Mucosa of descending colon (tissue), 3 donors: ENCODE data around the gene BOC. TPM values are rescaled to one million over a fixed set of nuclear protein-coding genes. Genes with fewer than 3 reads are reported as not detected.

ENCODE experiments used
- ATAC-seq: fragments of 200-7000 bp; cut with Tn5 transposase; one replicate; pipeline ENCODE4 v1.9.1; 2020; ENCODE audit warnings: mild to moderate bottlenecking, moderate library complexity
- DNase-seq, 3 donors: peaks; one replicate each; pipeline ENCODE4 v3.0.0-alpha.2; 2020
- H3K36me3 ChIP-seq: fragments of 200-600 bp; one replicate; pipeline ENCODE4 v1.8.0; 2021; ENCODE audit warnings: low read depth, mild to moderate bottlenecking
- H3K4me1 ChIP-seq: fragments of 200-600 bp; one replicate; pipeline ENCODE4 v1.8.0; 2021; ENCODE audit warnings: low read depth, mild to moderate bottlenecking
- H3K4me3 ChIP-seq: fragments of 200-600 bp; one replicate; pipeline ENCODE4 v1.8.0; 2021; ENCODE audit warnings: mild to moderate bottlenecking
- H3K9me3 ChIP-seq: fragments of 200-600 bp; one replicate; pipeline ENCODE4 v1.8.0; 2021; ENCODE audit warnings: mild to moderate bottlenecking
- CTCF ChIP-seq: fragments of 200-600 bp; IDR thresholded peaks from one replicate; pipeline ENCODE4 v1.8.0; 2022; ENCODE audit warnings: antibody characterized with exemption, mild to moderate bottlenecking
- intact Hi-C, 2 donors: fragments of 100-400 bp; cut with DNase I in 1 of 2; cut with micrococcal nuclease in 1 of 2; formaldehyde crosslinking; loops; one replicate each; pipeline versions ENCODE4 v1.11.0 to v1.11.1; 2022; cut with DNase I, micrococcal nuclease
- total RNA-seq, 3 donors: library from RNA; stranded (reverse); fragmentation: NEBNext Ultra II Directional in 2 of 3; extraction: Animal tissue kit (Norgen Biotek cat#: 25700) in 2 of 3; gene quantifications; one replicate each; pipeline versions ENCODE4 v1.2.1 to v1.2.4, GENCODE V29; 2021 to 2023
- donor health status: DM: no; HTN: no; CAD: no; lungs with moderate emphysema.
- donor health status: DM: no; HTN: no; CAD: no.
- donor health status: DM: no; HTN: yes; CAD: no.

BOC gene
- total RNA-seq, 3 donors from 2014 or later, result 4.9 to 70.9 (median 12.1) TPM

GRCh38 chr3:113255854-113256615, 44.7 kb downstream of the BOC start:
- Histone ChIP-seq H3K9me3 (no peaks in the 10 kb centered on the region), H3K4me3 (no peak overlapping the region), H3K36me3 (no peaks in the 10 kb centered on the region), H3K4me1 (no peaks in the 10 kb centered on the region)
- no peak for DNase-seq
- TF ChIP-seq CTCF, result no peak
- intact Hi-C loops, result no loop called here
- no peak for ATAC-seq

- Histone ChIP-seq H3K4me3 (no peak overlapping the region), H3K4me1 (no peaks in the 10 kb centered on the region), H3K9me3 (no peaks in the 10 kb centered on the region), H3K36me3 (no peaks in the 10 kb centered on the region)
- TF ChIP-seq CTCF, result no peak
- intact Hi-C loops, result no loop called here
- ATAC-seq (no peak), DNase-seq (no peak)
These were observed 47.0 kb downstream of the BOC start for GRCh38 chr3:113258361-113258760.

GRCh38 chr3:113259196-113259595, 47.8 kb downstream of the BOC start:
- Histone ChIP-seq H3K4me1 (no peaks in the 10 kb centered on the region), H3K4me3 (no peak overlapping the region), H3K36me3 (no peaks in the 10 kb centered on the region), H3K9me3 (no peaks in the 10 kb centered on the region)
- DNase-seq, result no peak
- no peak for TF ChIP-seq CTCF
- ATAC-seq, result no peak
- intact Hi-C loops, result no loop called here

GRCh38 chr3:113261063-113261625, 49.8 kb downstream of the BOC start:
- peak; percentile 13 for ATAC-seq
- DNase-seq, result no peak
- no peak overlapping the region for H3K4me3 ChIP-seq
- TF ChIP-seq CTCF, result no peak
- H3K36me3 ChIP-seq, result no peaks in the 10 kb centered on the region
- intact Hi-C loops, result no loop called here
- H3K4me1 ChIP-seq, result no peaks in the 10 kb centered on the region
- no peaks in the 10 kb centered on the region for H3K9me3 ChIP-seq

GRCh38 chr3:113261626-113262303, 50.4 kb downstream of the BOC start:
- intact Hi-C loops, result no loop called here
- no peak overlapping the region for H3K4me3 ChIP-seq
- no peaks in the 10 kb centered on the region for H3K36me3 ChIP-seq
- peak; percentile 52 for ATAC-seq
- DNase-seq, result no peak
- H3K4me1 ChIP-seq, result no peaks in the 10 kb centered on the region
- no peak for TF ChIP-seq CTCF
- H3K9me3 ChIP-seq, result no peaks in the 10 kb centered on the region
